Calu3 (cell line): ENCODE data around the gene CKAP5. TPM values are rescaled to one million over a fixed set of nuclear protein-coding genes. Genes with fewer than 3 reads are reported as not detected.

Experiments used
- BruUV-seq: library from RNA; stranded (reverse); fragments of 400-500 nt; replicated peaks from 2 replicates; lab custom pipeline; 2021; lab: Mats Ljungman, UMichigan
- CTCF ChIA-PET: fragments of 300-600 bp; sonication (Branson Sonifier 250); formaldehyde crosslinking; loops from one replicate; lab custom pipeline; 2022; ENCODE audit warnings: antibody characterized with exemption; lab: Charles Lee
- DNase-seq: peaks from one replicate; pipeline ENCODE4 v3.0.0; 2022
- H3K27ac Mint-ChIP-seq: one replicate; pipeline ENCODE4 v1.8.0; 2022; ENCODE audit warnings: mixed read lengths; ENCODE audit not compliant: unreplicated experiment
- H3K27me3 Mint-ChIP-seq: one replicate; pipeline ENCODE4 v1.8.0; 2022; ENCODE audit warnings: mixed read lengths; ENCODE audit not compliant: unreplicated experiment
- H3K36me3 Mint-ChIP-seq: one replicate; pipeline ENCODE4 v1.8.0; 2022; ENCODE audit warnings: mild to moderate bottlenecking, moderate library complexity, mixed read lengths; ENCODE audit not compliant: insufficient read depth, unreplicated experiment
- H3K4me1 Mint-ChIP-seq: one replicate; pipeline ENCODE4 v1.8.0; 2022; ENCODE audit warnings: mild to moderate bottlenecking, low read depth, mixed read lengths; ENCODE audit not compliant: unreplicated experiment
- H3K4me3 Mint-ChIP-seq: one replicate; pipeline ENCODE4 v1.8.0; 2022; ENCODE audit warnings: mild to moderate bottlenecking, low read depth, moderate library complexity, mixed read lengths; ENCODE audit not compliant: unreplicated experiment
- H3K9me3 Mint-ChIP-seq: one replicate; pipeline ENCODE4 v1.8.0; 2022; ENCODE audit warnings: low read depth, mixed read lengths; ENCODE audit not compliant: unreplicated experiment
- CTCF ChIP-seq: fragments of 200-600 bp; IDR thresholded peaks from one replicate; pipeline ENCODE4 v1.8.0; 2022; ENCODE audit warnings: antibody characterized with exemption; ENCODE audit not compliant: unreplicated experiment
- intact Hi-C: fragments of 100-400 bp; cut with micrococcal nuclease; formaldehyde crosslinking; loops from one replicate; pipeline ENCODE4 v1.10.0; 2022; ENCODE audit not compliant: unreplicated experiment
- total RNA-seq: library from RNA; stranded (reverse); gene quantifications from 2 replicates; pipeline ENCODE4 v1.2.3, GENCODE V29; 2022

The CKAP5 gene
- total RNA-seq, 1 experiment from 2014 or later = 140 TPM

DNA sequence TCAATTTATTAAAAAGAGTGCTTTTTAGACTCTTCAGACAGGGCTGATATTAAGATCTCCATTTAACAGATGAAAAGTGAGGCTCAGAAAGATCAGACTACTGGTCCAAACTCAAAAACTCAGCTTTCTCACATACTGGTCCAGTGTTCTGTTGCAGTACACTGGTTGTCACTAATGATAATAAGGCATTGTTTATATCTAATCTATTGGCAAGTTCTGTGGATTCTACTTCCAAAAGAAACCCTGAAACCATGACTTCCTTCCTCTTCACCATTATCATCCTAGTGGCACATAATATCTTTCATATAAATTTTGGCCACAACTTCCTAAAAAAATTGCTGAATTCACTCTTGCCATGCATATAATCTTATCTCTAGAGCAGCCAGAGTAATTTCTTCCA lies 90.1 kb downstream of the CKAP5 start:
- intact Hi-C loops = no loop called here
- no peaks in the 10 kb centered on the region for H3K9me3 Mint-ChIP-seq
- CTCF ChIA-PET = no interaction called here
- no peak overlapping the region for H3K27ac Mint-ChIP-seq
- peaks cover 51% of the 10 kb centered on the region for H3K36me3 Mint-ChIP-seq
- H3K4me3 Mint-ChIP-seq = no peak overlapping the region
- no peak for TF ChIP-seq CTCF
- no TSS peak for BruUV-seq
- H3K27me3 Mint-ChIP-seq = no peaks in the 10 kb centered on the region
- no peak for DNase-seq
- H3K4me1 Mint-ChIP-seq = peaks cover 9% of the 10 kb centered on the region

- CTCF ChIA-PET = no interaction called here
- Mint-ChIP-seq H3K9me3 (no peaks in the 10 kb centered on the region), H3K4me3 (no peak overlapping the region), H3K4me1 (no peaks in the 10 kb centered on the region), H3K36me3 (peaks cover 44% of the 10 kb centered on the region), H3K27me3 (no peaks in the 10 kb centered on the region), H3K27ac (no peak overlapping the region)
- no TSS peak for BruUV-seq
- DNase-seq = no peak
- intact Hi-C loops = no loop called here
- TF ChIP-seq CTCF = no peak
Observed at GRCh38 chr11:46747150-46747549, 98.9 kb downstream of the CKAP5 start.

DNA sequence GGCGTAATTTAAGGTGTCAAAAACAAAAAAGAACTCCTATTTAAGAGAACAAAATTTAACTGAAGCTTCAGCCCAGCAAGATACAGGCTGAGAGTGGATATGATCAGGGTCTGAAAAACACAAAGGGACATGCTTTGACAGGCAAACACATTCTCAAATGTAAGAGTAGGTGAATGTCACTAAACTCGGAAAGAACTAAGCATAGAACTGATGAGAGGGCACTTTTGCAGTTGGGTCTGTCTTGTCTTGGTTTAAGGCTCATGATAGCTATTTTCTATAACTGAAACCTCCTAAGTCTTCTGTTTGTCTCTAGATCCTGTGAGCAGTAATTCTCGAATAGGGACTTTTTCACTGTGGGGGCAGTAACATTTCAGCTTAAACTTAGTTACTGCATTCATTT lies 100.1 kb downstream of the CKAP5 start:
- BruUV-seq = no TSS peak
- DNase-seq = no peak
- CTCF ChIA-PET = no interaction called here
- intact Hi-C loops = no loop called here
- Mint-ChIP-seq H3K4me3 (no peak overlapping the region), H3K36me3 (peaks cover 56% of the 10 kb centered on the region), H3K27me3 (no peaks in the 10 kb centered on the region), H3K27ac (no peak overlapping the region), H3K9me3 (no peaks in the 10 kb centered on the region), H3K4me1 (no peaks in the 10 kb centered on the region)
- TF ChIP-seq CTCF = no peak

GRCh38 chr11:46745328-46745727 lies 100.8 kb downstream of the CKAP5 start:
- intact Hi-C loops = no loop called here
- H3K4me3 Mint-ChIP-seq = no peak overlapping the region
- H3K9me3 Mint-ChIP-seq = no peaks in the 10 kb centered on the region
- no peaks in the 10 kb centered on the region for H3K4me1 Mint-ChIP-seq
- CTCF ChIA-PET = no interaction called here
- H3K27me3 Mint-ChIP-seq = no peaks in the 10 kb centered on the region
- peaks cover 56% of the 10 kb centered on the region for H3K36me3 Mint-ChIP-seq
- no peak overlapping the region for H3K27ac Mint-ChIP-seq
- DNase-seq = no peak
- BruUV-seq = no TSS peak
- TF ChIP-seq CTCF = no peak
